Neural progenitor cell (in vitro differentiated cells): ENCODE results near the gene FGF19.

ENCODE experiments used
- CTCF ChIP-seq: fragments of 200-600 bp; sonication (generic); IDR thresholded peaks from 2 replicates; pipeline ENCODE4 v1.5.1; 2017; ENCODE audit warnings: antibody characterized with exemption, mild to moderate bottlenecking
- EZH2 ChIP-seq: fragments of 200-600 bp; sonication (generic); IDR thresholded peaks from 2 replicates; pipeline ENCODE4 v1.6.1; 2017; ENCODE audit warnings: antibody characterized with exemption, mild to moderate bottlenecking, moderate library complexity

GRCh38 chr11:69715446-69715845, 11.6 kb upstream of the FGF19 start:
- TF ChIP-seq EZH2 (no peak), CTCF (no peak)
